GM06990 (cell line): ENCODE results near the gene ATL3.

ENCODE experiments used
- DNase-seq: peaks from one replicate; pipeline ENCODE4 v3.0.0-alpha.2; 2011; ENCODE audit not compliant: insufficient read length; ENCODE audit errors: extremely low read depth
- H3K27me3 ChIP-seq: replicated peaks from 2 replicates; pipeline ENCODE4 v1.6.0; 2011; ENCODE audit warnings: low read length; ENCODE audit not compliant: control insufficient read depth, insufficient read depth
- H3K36me3 ChIP-seq: 2 replicates; pipeline ENCODE4 v1.5.1; 2011; ENCODE audit warnings: low read length; ENCODE audit not compliant: control insufficient read depth, insufficient read depth
- H3K4me3 ChIP-seq: replicated peaks from 2 replicates; pipeline ENCODE4 v1.5.1; 2011; ENCODE audit warnings: low read depth, mild to moderate bottlenecking, control low read depth, low read length
- TF ChIP-seq, protein P1 (sequence below): IDR thresholded peaks from 2 replicates; pipeline ENCODE4 v1.5.1; 2011; ENCODE audit warnings: low read length, control low read depth, mild to moderate bottlenecking, inconsistent platforms; ENCODE audit not compliant: insufficient read depth, poor library complexity, severe bottlenecking

The ATL3 gene

DNA sequence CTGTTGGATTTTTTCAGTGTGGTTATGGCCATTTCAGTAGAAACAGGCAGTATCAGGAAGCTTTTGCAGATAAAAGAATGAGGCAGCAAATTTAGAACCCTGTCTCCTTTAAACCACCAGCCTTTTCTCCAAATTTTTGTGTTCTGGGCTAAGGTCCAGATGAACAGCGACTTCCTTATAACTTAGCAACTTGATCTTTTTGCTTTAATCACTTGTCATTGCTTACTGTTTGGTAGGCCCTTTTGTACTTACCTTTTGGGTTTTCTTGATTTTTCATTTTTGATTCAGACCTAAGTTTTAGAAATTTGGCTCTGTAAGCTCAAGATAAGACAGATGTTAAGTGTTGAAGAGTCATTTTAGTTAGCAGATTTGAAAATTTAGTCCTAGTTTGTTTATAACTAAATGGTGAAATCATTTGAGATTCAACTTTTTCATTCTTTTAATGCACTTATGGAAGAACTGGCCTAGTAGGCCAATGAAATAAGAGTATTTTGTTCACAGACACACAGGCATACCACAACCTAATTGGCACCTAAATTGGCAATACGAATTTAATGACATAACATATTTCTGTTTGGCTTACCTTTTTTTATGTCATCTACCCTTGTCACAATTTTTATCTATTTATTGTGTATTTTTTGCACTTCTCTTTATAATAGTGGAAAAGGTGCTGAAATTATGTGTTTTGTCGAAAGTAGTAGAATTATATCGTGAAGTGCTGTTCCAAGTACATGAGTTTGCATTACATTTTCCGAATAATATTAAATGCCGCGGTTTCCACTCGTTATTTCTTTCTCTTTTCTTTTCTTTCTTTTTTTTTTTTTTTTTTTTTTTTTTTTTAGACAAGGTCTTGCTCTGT lies 12.2 kb upstream of the ATL3 start:
- no peak overlapping the region for H3K4me3 ChIP-seq
- DNase-seq, result no peak
- TF ChIP-seq, protein P1, sequence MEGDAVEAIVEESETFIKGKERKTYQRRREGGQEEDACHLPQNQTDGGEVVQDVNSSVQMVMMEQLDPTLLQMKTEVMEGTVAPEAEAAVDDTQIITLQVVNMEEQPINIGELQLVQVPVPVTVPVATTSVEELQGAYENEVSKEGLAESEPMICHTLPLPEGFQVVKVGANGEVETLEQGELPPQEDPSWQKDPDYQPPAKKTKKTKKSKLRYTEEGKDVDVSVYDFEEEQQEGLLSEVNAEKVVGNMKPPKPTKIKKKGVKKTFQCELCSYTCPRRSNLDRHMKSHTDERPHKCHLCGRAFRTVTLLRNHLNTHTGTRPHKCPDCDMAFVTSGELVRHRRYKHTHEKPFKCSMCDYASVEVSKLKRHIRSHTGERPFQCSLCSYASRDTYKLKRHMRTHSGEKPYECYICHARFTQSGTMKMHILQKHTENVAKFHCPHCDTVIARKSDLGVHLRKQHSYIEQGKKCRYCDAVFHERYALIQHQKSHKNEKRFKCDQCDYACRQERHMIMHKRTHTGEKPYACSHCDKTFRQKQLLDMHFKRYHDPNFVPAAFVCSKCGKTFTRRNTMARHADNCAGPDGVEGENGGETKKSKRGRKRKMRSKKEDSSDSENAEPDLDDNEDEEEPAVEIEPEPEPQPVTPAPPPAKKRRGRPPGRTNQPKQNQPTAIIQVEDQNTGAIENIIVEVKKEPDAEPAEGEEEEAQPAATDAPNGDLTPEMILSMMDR, result no peak
- no peaks in the 10 kb centered on the region for H3K36me3 ChIP-seq
- no peaks in the 10 kb centered on the region for H3K27me3 ChIP-seq

DNA sequence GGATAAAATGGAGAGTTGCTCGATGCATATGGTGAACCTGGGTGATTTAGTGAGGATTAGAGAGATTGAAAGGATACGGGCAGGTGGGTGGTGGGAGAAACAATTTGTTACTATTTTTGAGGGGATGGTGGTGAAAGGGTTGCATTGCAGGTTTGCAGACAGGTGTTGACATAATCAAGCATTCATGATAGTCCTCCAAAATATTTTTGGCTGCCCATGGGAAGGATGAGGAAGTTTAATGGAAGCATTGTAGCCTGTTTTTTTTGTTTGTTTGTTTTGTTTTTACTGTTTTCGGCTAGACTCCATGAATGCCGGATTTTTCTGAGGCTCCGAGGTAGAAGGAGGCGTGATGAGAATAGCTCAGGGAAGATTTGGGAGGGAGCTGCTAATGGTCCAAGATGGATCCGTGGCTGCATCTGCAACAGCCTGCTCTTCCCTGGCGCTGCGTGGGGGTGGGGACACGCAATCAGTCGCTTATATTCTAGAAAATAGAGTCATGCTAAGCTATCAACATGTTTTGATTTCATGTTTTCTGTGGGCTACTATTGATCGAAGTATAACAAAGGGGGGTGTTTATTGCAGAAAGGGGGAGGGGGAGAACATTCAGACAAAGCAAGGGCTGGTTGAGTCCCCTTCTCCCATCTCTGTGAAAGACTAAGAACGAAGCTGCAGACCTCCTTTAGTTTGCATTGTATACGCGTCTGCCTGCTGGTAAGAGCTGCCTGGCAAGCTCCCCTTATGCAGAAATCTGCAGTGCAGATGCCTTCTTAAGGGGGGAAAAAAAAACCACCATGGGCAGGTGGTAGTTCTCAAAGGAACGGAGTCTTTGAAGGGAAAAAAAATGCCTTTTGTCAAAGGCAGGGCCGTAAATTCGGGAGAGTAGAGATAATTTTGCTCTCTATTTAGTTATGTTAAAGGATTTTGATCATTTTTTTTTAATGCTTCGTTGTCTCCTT lies 11.2 kb upstream of the ATL3 start:
- Histone ChIP-seq H3K4me3 (peak overlapping the region; percentile 87), H3K27me3 (no peaks in the 10 kb centered on the region), H3K36me3 (no peaks in the 10 kb centered on the region)
- TF ChIP-seq, protein P1, result peak; percentile 20
- no peak for DNase-seq

DNA sequence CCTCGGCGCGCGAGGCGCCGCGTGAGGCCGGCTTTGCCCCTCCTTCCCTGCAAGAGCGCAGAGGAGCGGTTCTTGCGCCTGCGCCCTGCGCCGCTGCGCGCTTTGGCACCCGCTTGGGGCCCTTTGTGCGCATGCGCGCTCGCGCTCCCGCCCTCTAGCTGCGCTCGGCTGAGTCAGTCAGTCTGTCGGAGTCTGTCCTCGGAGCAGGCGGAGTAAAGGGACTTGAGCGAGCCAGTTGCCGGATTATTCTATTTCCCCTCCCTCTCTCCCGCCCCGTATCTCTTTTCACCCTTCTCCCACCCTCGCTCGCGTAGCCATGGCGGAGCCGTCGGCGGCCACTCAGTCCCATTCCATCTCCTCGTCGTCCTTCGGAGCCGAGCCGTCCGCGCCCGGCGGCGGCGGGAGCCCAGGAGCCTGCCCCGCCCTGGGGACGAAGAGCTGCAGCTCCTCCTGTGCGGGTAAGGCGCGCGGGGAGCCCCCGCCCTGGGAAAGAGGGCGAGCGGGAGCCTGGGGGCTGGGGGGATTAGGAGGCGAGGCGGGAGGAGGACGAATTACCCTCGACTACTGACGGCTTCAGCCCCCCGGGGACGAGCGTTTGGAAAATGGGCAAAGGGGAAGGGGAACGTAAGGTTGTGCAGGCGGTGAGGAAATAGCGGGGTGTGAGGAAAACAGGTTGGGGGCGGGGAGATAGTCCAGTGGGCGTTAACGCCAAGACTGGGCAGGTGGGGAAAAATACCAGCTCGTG lies 10.3 kb upstream of the ATL3 start, which contains the start of gene RTN3:
TSS of gene RTN3 (plus strand) at position 180 of the 745 bp plus-strand sequence. CDS start at position 317, 137 bp downstream.
- TF ChIP-seq, protein P1, result peak; percentile 12
- H3K27me3 ChIP-seq, result no peaks in the 10 kb centered on the region

DNA sequence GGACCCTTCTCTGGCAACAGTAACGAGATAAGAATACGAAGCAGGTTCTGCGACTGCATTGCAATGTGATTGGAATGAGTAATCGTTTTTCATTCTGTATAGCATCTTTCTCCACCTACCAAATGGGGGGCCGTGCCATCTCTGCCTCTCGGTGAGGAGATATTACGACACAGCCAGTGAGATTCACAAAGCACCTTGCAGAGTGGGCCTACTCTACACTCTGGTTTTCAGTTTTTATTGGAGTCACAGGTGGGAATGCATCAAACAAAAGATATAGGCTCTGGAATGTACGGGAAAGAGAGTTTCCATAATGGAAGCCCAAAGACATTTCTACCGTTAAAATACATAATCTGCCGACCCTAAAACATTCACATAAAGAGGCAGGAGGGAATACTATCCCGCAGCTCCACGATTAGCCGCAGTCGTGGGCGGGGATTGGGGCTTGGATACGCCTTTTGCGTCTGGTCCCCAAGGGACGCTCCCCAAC lies 9.7 kb upstream of the ATL3 start:
- no peaks in the 10 kb centered on the region for H3K27me3 ChIP-seq
- no peak for DNase-seq
- no peaks in the 10 kb centered on the region for H3K36me3 ChIP-seq
- H3K4me3 ChIP-seq, result peak overlapping the region; percentile 87
- TF ChIP-seq, protein P1, result no peak

More for the DNA sequence above, 10.3 kb upstream of the ATL3 start, which contains the start of gene RTN3:
- peak; percentile 100 for DNase-seq
- peak within 1 kb of the TSS; percentile 87 for H3K4me3 ChIP-seq
- no peaks in the 10 kb centered on the region for H3K36me3 ChIP-seq

DNA sequence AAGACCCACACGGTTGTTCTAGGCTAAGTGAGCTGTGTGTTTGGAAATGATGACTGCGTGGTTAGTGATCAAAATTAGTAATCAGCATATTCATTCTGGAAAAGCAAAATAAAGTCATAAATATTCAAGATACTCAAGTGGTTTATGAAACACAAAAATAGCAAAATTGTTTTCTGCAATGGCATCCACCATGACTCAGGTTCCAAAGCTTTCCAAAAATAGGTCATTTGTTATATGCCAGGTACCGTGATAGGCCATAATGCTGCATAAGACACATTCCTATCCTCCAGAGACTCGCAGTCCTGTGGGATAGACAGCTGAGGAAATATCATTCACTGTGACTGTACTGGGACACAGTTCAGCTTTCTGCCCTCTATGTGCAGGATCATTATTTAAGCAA lies 2.4 kb upstream of the ATL3 start:
- Histone ChIP-seq H3K27me3 (no peaks in the 10 kb centered on the region), H3K36me3 (no peaks in the 10 kb centered on the region), H3K4me3 (no peak overlapping the region)
- DNase-seq, result no peak
- TF ChIP-seq, protein P1, result no peak
